Esophagus muscularis mucosa (tissue), 4 donors: ENCODE measurements around the gene TBC1D32. TPM values are rescaled to one million over a fixed set of nuclear protein-coding genes. Genes with fewer than 3 reads are reported as not detected.
"Not testable (repeated sequence)": the region's sequence is repeated elsewhere in the genome, so short reads cannot be mapped to it uniquely, and the experiment has no call there.

Experiments
- DNase-seq: peaks from one replicate; pipeline ENCODE4 v3.0.0-alpha.2; 2017; ENCODE audit errors: extremely low spot score
- H3K27ac ChIP-seq, 4 donors: fragments of 200-600 bp; sonication (generic); replicated peaks in 1 of 4; 1 replicate in 3 of 4; 2 replicates in 1 of 4; pipeline ENCODE4 v1.5.1; 2016 to 2019; ENCODE audit warnings: mild to moderate bottlenecking in 1 of 4
- H3K27me3 ChIP-seq, 4 donors: fragments of 200-600 bp; sonication (generic); one replicate each; pipeline versions ENCODE4 v1.5.1 to v1.6.0; 2016 to 2019
- H3K36me3 ChIP-seq, 4 donors: fragments of 200-600 bp; sonication (generic); one replicate each; pipeline ENCODE4 v1.5.1; 2016 to 2019
- H3K4me1 ChIP-seq, 4 donors: fragments of 200-600 bp; sonication (generic); one replicate each; pipeline ENCODE4 v1.5.1; 2016 to 2019
- H3K4me3 ChIP-seq, 4 donors: fragments of 200-600 bp; sonication (generic); 1 replicate in 2 of 4; 2 replicates in 2 of 4; pipeline ENCODE4 v1.5.1; 2016 to 2019; ENCODE audit warnings: mild to moderate bottlenecking in 4 of 4, moderate library complexity in 1 of 4
- H3K9me3 ChIP-seq, 4 donors: fragments of 200-600 bp; sonication (generic); 1 replicate in 3 of 4; 2 replicates in 1 of 4; pipeline ENCODE4 v1.5.1; 2016 to 2019
- CTCF ChIP-seq, 3 experiments: fragments of 200-600 bp in 2 of 3; fragments of 450-650 bp in 1 of 3; sonication (generic) in 2 of 3; IDR thresholded peaks; one replicate each; pipeline ENCODE4 v1.5.1; 2017 to 2019; ENCODE audit warnings: antibody characterized with exemption in 3 of 3, mild to moderate bottlenecking in 2 of 3, moderate library complexity in 1 of 3
- EP300 ChIP-seq: sonication (generic); formaldehyde crosslinking; IDR thresholded peaks from one replicate; pipeline ENCODE4 v1.6.1; 2017; ENCODE audit warnings: antibody characterized with exemption
- POLR2A ChIP-seq: fragments of 450-650 bp; IDR thresholded peaks from one replicate; pipeline ENCODE4 v1.6.1; 2017; ENCODE audit warnings: antibody characterized with exemption, moderate library complexity, mild to moderate bottlenecking, low read depth
- POLR2AphosphoS5 ChIP-seq, 2 donors: sonication (generic); formaldehyde crosslinking; IDR thresholded peaks; one replicate each; pipeline ENCODE4 v1.6.1; 2017; ENCODE audit warnings: antibody characterized with exemption in 2 of 2
- WGBS: methylation state at CpG from one replicate; pipeline ENCODE4 v1.1.5; 2018; 5-methylcytosine and 5-hydroxymethylcytosine counted together
- intact Hi-C: fragments of 100-400 bp; cut with DNase I; formaldehyde crosslinking; loops from one replicate; pipeline ENCODE4 v1.15.1; 2023
- total RNA-seq, 4 donors: library from RNA; depleted of rRNA; stranded (reverse); fragments of >200 nt; gene quantifications; one replicate each; pipeline versions ENCODE4 v1.1.0 to v1.2.1, GENCODE V29; 2016

TBC1D32 gene
- total RNA-seq, 4 donors from 2014 or later, result 2.2 to 3.3 (median 2.8) TPM

GRCh38 chr6:121376411-121376810, 42.1 kb upstream of the TBC1D32 start:
- Histone ChIP-seq H3K27ac (no peak overlapping the region), H3K27me3 (no peaks in the 10 kb centered on the region), H3K9me3 (peaks cover 0 to 8% (median 3%) of the 10 kb centered on the region in 4 donors), H3K36me3 (no peaks in the 10 kb centered on the region), H3K4me3 (no peak overlapping the region), H3K4me1 (no peaks in the 10 kb centered on the region)
- no peak for DNase-seq
- whole genome bisulfite sequencing, result 85% methylated on average over 4 of the region's 4 CpGs
- intact Hi-C loops, result no loop called here
- TF ChIP-seq CTCF (IDR thresholded peaks at IDR 0.05) (no peak), POLR2AphosphoS5 (IDR thresholded peaks at IDR 0.05) (no peak), EP300 (no peak), POLR2A (no peak)

- H3K4me1 ChIP-seq, H3K27ac ChIP-seq, intact Hi-C loops, DNase-seq, H3K36me3 ChIP-seq, H3K4me3 ChIP-seq, H3K27me3 ChIP-seq, H3K9me3 ChIP-seq: not testable (repeated sequence)
- WGBS, result 100% methylated on average over 1 of the region's 1 CpG
Observed at GRCh38 chr6:121374219-121374618, 39.9 kb upstream of the TBC1D32 start.

- 82% methylated on average over 8 of the region's 8 CpGs for WGBS
- TF ChIP-seq POLR2A, result no peak
- TF ChIP-seq POLR2AphosphoS5 (IDR thresholded peaks at IDR 0.05), result no peak
- no peak for TF ChIP-seq CTCF (IDR thresholded peaks at IDR 0.05)
- TF ChIP-seq EP300, result no peak
- no peaks in the 10 kb centered on the region for H3K27me3 ChIP-seq
- H3K4me1 ChIP-seq, result no peaks in the 10 kb centered on the region
- H3K36me3 ChIP-seq, result no peaks in the 10 kb centered on the region
- intact Hi-C loops, result no loop called here
- H3K27ac ChIP-seq, result no peak overlapping the region
- no peak for DNase-seq
- H3K4me3 ChIP-seq, result no peak overlapping the region
- no peaks in the 10 kb centered on the region for H3K9me3 ChIP-seq
Observed at GRCh38 chr6:121365536-121366521, 31.5 kb upstream of the TBC1D32 start.

GRCh38 chr6:121356575-121356974, 22.3 kb upstream of the TBC1D32 start:
- intact Hi-C loops, result no loop called here
- no peaks in the 10 kb centered on the region for H3K9me3 ChIP-seq
- no peaks in the 10 kb centered on the region for H3K36me3 ChIP-seq
- H3K27ac ChIP-seq, result no peak overlapping the region
- H3K4me1 ChIP-seq, result no peaks in the 10 kb centered on the region
- DNase-seq, result no peak
- H3K27me3 ChIP-seq, result no peaks in the 10 kb centered on the region
- TF ChIP-seq EP300 (no peak), CTCF (IDR thresholded peaks at IDR 0.05) (no peak), POLR2AphosphoS5 (IDR thresholded peaks at IDR 0.05) (no peak), POLR2A (no peak)
- no peak overlapping the region for H3K4me3 ChIP-seq
- 82% methylated on average over 1 of the region's 1 CpG for WGBS

GRCh38 chr6:121354764-121355163, 20.5 kb upstream of the TBC1D32 start:
- Histone ChIP-seq H3K36me3 (no peaks in the 10 kb centered on the region), H3K4me1 (no peaks in the 10 kb centered on the region), H3K4me3 (no peak overlapping the region), H3K27me3 (no peaks in the 10 kb centered on the region), H3K9me3 (no peaks in the 10 kb centered on the region), H3K27ac (no peak overlapping the region)
- intact Hi-C loops, result no loop called here
- WGBS, result 86% methylated on average over 7 of the region's 7 CpGs
- TF ChIP-seq POLR2A, result no peak
- TF ChIP-seq POLR2AphosphoS5 (IDR thresholded peaks at IDR 0.05), result no peak
- no peak for TF ChIP-seq EP300
- peak in 1 of 3 experiments; percentile 26 for TF ChIP-seq CTCF (IDR thresholded peaks at IDR 0.05)
- DNase-seq, result no peak
